SKM-1 (cell line): ENCODE results near the gene TTC5.
"Not testable (repeated sequence)": the region's sequence is repeated elsewhere in the genome, so short reads cannot be mapped to it uniquely, and the experiment has no call there.

Experiments used
- DNase-seq: peaks from one replicate; lab custom pipeline; 2025; ENCODE audit not compliant: unreplicated experiment; lab: John Stamatoyannopoulos, UW

TTC5 gene

GRCh38 chr14:20306079-20306423, 300 bp upstream of the TTC5 start:
- no peak for DNase-seq

DNA sequence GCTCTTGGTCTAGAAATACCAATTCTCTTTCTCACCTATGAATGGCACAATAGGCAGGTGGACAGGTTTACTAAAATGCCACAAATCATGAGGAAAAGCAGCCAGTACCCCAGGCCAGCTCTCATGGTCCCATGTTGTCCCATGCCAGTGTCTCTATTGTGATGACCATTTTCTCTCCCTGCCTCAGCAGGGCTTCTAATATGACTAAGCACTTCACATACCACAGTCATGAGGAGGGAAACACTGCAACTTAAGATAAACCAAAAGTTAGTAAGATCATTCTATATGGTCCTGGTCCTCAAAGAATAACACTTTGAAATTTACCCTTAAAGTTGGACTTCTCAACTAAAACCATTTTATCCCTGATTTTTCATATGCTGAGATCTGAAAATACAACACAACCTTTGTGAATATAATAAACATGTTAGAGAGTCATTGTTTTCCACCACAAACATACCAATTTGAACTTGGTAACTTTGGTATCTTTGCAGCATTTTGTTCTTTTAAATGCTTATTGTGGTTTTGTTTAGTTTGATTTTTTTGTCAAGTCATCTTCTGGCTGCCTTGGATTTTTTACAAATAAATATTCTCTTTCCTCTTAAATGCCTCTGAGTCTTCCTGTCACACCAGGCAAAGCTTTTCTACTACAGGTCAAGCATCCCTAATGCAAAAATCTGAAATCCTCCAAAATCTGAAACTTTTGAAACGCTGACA, 3.6 kb downstream of the TTC5 start:
- DNase-seq: no peak

- no peak for DNase-seq
These were observed 10.7 kb downstream of the TTC5 start for GRCh38 chr14:20295067-20295466.

GRCh38 chr14:20294636-20295035, 11.1 kb downstream of the TTC5 start:
- no peak for DNase-seq

DNA sequence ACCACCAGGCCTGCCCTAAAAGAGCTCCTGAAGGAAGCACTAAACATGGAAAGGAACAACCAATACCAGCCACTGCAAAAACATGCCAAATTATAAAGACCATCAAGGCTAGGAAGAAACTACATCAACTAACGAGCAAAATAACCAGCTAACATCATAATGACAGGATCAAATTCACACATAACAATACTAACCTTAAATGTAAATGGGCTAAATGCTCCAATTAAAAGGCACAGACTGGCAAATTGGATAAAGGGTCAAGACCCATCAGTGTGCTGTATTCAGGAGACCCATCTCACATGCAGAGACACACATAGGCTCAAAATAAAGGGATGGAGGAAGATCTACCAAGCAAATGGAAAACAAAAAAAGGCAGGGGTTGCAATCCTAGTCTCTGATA, 23.8 kb downstream of the TTC5 start:
- not testable (repeated sequence) for DNase-seq

DNA sequence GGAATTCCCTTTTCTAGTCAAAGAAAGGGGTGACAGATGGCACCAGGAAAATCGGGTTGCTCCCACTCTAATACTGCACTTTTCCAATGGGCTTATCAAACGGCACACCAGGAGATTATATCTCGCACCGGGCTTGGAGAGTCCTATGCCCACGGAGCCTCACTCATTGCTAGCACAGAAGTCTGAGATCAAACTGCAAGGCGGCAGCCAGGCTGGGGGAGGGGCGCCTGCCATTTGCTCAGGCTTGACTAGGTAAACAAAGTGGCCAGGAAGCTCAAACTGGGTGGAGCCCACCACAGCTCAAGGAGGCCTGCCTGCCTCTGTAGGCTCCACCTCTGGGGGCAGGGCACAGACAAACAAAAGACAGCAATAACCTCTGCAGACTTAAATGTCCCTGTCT, 25.5 kb downstream of the TTC5 start:
- DNase-seq: not testable (repeated sequence)

GRCh38 chr14:20278414-20278813, 27.3 kb downstream of the TTC5 start:
- DNase-seq: no peak

DNA sequence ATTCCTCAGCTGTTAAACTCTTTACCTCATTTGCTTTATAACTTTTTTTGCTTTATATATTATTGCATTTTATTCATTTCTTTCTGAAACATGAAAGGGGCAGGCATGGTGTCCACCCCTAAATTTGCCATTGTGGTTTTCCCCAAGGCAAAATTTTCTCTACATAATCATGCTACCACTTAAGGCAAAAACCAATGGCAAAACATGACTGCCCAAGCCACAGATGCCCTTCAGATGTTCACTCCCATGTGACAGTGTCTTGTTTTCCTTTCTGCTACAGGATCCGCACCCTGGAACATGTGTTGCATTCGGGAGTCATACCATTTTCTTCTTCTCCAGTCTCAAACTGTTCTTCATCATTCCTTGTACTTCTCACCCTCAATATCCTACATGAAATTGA, 28.3 kb downstream of the TTC5 start:
- no peak for DNase-seq

DNA sequence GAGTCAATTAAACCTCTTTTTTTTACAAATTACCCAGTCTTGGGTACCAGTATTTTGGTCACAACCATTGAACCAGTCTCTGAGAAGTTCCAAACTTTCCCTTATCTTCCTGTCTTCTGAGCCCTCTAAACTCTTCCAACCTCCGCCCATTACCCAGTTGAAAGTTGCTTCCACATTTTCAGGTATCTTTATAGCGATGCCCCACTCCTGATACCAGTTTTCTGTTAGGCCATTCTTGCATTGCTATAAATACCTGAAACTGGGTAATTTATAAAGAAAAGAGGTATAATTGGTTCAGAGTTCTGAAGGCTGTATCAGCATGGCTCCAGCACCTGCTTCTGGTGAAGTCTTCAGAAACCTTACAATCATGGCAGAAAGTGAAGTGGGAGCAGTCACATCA, 31.7 kb downstream of the TTC5 start:
- no peak for DNase-seq

DNA sequence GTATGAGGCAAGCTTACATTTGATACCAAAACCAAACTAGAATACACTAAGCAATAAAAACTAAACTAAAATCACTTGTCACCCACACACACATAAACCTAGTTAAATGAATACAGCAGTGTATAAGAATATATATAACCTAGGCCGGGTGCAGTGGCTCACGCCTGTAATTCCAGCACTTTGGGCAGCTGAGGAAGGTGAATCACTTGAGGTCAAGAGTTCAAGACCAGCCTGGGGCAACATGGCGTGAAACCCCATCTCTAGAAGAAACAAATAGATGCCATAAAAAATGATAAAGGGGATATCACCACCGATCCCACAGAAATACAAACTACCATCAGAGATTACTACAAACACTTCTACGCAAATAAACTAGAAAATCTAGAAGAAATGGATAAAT, 41.4 kb downstream of the TTC5 start:
- DNase-seq: not testable (repeated sequence)

DNA sequence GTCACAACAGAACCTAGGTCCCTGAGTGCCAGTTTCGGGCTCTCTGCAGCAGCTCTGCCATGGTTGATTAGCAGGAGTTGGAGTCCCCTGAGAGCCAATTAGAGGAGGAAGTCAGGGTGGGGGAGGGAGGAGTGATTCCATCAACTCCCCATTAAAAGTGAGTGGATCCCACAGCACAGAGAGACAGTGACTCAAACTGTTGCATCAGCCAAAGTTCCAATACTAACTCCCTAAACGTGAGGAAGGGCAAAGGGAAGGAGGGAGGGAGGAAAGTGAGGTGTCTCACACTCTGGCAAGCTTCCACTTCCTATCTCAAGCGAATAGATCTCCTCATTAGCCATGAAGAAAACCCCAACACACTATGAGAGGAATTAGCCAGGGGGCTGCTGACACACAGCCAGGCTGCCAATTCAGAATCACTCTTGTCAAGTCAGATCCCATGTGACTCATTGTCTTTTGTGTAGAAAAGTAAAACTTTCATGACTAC, 43.1 kb downstream of the TTC5 start:
- DNase-seq: no peak

- DNase-seq: no peak
These were observed 58.0 kb downstream of the TTC5 start for GRCh38 chr14:20247646-20248246.
